HG02884 (cell line): ENCODE data around the gene SARNP.
A peak's percentile ranks its signal among the peaks of the same experiment; 100 is the strongest.

Experiments
- ATAC-seq: cut with Tn5 transposase; IDR thresholded peaks from one replicate; pipeline ENCODE4 v1.9.1; 2021; ENCODE audit warnings: mild to moderate bottlenecking, moderate library complexity; ENCODE audit not compliant: unreplicated experiment

The SARNP gene

DNA sequence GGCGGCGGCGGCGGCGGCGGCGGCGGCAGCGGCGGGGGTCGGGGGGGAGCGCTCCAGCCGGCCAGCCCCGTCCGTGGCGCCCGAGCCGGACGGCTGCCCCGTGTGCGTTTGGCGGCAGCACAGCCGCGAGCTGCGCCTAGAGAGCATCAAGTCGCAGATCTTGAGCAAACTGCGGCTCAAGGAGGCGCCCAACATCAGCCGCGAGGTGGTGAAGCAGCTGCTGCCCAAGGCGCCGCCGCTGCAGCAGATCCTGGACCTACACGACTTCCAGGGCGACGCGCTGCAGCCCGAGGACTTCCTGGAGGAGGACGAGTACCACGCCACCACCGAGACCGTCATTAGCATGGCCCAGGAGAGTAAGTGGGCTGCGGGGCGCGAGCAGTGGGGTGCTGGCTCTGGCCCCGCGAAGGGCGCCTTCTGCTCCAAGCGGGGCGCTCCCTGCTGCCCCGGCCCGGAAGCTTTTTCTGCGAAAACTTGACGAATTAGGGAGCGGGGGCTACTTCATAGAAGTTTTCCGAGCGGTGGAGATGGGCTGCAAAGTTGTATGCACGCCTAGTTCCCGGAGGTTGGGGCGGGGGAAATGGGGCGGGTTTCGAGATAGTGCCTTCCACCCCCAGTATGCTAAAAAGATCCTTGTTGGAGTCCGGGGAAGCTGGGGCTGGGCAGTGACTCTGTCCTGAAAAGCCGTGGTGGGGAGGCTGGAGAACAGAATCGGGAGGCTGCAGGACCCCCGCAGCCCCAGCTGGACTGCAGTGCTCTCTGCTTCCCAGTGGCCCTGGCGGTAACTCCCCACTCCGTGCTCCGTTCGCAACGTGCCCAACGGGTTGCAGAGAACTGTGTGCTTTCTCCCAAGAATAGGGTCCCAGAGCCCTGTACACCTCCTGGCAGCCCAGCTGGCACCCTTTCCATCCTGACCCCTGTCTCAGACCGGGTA, 73.9 kb downstream of the SARNP start:
- peak; percentile 36 for ATAC-seq

DNA sequence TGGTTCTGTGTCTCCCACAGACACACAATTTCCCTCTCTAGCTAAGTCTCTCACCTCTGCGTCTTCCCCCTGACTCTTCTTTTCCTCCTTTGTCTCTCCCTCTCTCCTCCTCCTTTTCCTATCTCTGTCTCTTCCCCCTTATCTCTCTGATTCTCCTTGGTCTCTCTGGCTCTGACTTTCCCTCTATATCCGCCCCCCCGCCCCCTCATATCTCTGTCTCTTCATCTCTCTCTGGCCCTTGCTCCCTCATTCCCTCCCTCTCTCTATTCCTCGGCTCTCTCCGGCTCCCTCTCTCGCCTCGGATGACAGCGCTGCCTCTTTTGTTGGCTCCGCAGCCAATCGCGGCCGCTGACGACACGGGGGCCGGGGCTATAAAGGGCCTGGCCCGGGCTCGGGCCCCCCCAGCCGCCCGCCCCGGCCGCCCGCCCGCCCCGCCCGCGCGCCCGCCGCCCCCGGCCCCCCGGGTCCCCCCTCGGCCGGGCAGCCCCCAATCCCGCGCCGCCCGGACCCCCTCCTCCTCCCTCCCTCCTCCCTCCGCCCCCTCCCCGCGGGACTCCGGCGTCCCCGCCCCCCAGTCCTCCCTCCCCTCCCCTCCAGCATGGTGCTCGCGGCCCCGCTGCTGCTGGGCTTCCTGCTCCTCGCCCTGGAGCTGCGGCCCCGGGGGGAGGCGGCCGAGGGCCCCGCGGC, 74.7 kb downstream of the SARNP start, which contains the start of gene GDF11:
Gene GDF11 (plus strand): TSS at position 404 of the 687 bp plus-strand sequence. CDS start 195 bp downstream, at position 599.
- peak; percentile 37 for ATAC-seq

DNA sequence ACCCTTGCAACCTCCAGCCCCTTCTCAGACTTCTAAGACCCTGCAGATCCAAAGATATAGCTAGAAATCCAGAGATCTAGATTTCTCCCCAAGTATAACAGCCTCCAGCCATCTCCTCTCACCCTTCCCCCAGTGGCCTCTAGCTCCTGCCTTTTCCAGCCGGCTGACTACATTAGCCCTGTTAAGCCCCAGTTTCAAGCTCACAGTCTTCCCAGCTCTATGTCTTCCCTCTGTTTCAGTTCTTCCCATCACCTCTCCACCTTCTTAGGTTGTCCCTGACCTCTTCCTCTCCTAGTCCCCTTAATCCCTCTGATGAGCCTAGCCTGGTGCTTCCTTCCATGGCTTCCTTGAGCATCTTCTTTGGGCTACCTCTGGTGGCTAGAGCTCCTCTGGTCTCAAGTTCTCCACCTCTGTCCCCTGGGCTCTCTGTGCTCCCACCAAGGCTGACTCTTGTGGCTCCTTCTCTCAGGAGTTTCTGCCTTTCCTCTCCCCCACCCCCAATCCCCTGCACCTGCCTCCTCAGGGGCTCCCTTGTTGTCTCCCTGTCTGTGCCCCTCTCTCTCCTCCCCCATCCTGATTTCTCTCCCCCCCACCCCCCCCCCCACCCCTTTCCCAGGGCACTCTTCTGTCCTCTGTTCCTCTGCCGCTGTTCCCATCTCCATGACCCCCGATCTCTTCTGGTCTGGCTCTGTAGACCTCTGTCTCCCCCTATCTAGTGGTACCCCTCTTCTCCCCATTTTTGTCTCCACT, 75.4 kb downstream of the SARNP start:
- no peak for ATAC-seq

DNA sequence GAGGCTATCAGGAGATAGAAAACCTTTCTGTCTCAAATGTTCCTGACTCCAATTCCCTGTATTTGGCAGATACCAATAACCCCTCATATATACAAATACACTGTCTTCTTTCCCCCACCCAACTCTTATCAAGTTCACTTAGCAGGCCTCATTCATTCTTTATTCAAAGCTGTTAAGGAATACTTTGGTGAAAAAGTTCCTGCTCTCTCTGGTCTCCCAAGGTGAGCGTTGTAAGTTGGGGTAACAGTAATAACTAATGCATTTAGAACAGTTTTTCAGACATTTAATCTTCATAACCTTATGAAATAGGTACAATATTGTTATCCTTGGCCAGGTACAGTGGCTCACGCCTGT, 78.5 kb downstream of the SARNP start:
- no peak for ATAC-seq

DNA sequence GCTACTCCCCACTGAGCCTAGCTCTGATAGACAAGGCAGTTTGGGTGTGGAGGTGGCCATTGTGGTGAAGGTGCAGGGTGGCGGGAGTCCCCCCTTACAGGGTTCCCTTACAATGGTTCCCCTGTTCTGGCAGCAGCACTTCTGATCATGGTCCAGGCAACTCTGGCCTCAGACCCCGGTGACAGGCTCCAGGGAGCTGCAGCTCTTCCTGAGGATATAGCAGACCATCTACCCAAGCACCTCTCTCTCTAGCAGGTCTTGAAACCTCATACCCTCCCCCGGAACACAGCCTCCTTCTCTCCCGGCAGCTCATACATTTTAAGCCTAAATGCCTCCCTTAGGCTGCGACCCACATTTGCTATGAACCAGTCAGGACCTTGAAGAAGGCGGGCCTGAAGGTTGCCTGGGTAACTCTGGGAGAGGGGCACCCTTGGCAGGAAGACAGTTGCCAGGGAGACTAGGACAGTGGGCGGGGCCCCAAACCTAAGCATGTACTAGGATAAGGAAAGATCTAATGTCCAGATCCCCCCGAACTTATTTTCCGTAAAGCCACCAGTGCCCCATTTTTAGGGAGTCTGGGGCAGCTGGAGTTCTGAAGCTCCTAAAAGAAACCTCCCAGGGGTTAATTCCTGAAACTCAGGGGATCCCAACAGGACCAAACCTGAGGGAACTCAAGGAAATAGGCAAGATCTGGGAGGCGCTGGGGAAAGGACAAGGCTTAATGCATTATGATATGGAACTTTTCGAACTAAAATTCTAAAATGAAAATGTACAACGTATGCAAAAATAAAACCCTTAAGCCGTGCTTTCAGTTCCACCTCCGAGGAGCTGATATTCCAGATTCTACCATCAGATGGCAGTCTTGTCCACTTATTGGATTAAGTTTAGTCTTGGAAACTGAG, 79.2 kb downstream of the SARNP start:
- peak; percentile 77 for ATAC-seq

DNA sequence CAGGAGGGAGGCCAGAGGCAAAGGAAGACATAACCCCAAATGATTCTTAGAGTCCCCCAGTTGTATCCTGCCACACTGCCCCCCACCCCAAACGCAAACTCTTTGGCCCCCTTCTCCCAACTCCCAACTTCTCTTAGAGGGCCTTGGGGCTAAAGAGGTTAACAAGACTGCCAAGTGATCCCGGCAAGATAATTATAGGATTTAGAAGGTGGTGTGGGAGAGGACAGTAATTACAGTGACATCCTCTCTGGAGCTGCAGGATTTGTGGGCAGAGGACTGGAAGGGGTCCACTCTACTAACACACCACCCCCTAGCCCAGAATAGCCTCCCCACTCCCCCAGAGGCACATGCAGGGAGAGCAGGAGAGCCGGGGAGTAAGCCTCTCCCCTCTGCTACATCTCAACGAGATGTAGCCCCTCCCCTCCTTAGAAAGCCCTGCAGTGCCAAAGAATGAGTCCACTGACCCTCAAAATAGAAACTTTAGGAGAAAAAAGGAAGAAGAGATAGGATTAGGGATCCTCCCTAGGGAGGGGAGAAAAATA, 79.9 kb downstream of the SARNP start:
- no peak for ATAC-seq

DNA sequence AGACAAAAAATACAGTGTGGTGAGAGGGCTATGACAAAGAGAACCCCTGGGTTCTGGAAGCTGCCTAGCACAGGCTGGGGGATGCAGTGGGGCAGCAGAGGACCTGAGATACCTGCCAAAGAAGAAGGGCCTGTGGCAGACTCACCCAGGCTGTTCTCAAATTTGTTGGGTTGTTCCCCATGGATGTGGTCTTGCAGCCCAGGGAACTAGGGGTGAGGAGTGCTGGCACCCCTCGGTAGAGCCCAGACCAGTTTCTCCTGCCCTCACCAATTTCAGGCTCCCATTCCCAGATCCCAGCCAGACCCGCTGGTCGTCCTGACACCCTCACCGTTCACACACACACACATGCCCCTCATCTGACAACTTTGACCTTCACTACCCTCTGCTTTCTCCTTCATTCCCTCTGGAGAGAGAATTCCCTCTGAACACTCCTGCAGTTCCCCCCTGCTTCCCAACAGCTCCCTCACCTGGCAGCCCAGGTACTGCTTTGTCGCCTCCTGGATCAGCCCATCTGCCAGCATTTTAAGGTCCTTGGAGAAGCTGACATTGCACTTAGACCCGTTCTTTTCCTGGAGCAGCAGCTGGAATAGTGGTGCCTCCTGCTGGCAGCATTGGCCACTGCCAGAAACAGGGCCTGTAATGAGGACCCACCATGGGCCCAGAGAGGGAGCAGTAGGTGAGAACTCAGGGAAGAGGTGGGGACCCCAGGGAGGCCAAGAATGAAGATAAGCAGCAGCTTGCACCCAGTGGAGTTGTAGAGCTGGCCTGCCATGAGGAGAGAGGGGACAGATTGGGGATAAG, 80.5 kb downstream of the SARNP start:
- ATAC-seq: no peak

DNA sequence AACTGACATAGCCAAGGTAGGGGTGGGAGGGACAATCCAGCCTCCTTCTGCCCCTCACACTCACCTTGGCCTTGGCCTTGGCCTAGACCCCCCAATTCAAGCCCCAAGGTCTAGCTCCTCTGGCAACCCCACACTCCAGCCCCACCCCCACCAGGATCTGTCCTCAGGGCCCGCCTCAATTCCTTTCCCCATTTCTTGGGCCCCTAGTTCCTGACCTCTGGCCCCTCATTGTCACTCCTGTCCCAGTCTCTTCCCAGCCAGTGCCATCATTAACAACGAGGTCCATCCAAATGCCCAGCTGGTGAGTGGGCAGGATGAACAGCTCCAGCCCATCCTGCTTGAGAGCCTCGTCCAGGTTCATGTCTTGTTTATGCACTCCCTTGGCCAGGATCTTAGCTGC, 81.4 kb downstream of the SARNP start:
- no peak for ATAC-seq

DNA sequence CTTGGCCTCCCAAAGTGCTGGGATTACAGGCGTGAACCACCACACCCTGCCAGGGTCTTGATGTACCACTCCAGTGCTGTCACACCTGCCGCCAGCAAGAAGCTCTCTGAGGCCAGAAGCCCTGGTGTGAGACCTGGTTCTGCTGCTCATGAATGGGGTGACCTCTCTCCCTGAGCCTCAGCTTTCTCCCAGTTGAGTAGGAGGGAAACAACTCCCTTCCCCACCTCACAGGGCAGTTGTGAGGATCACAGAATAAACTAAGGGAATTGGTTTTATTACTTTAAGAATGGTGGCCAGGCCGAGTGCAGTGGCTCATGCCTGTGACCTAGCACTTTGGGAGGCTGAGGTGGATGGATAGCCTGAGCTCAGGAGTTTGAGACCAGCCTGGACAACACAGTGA, 82.9 kb downstream of the SARNP start:
- no peak for ATAC-seq

DNA sequence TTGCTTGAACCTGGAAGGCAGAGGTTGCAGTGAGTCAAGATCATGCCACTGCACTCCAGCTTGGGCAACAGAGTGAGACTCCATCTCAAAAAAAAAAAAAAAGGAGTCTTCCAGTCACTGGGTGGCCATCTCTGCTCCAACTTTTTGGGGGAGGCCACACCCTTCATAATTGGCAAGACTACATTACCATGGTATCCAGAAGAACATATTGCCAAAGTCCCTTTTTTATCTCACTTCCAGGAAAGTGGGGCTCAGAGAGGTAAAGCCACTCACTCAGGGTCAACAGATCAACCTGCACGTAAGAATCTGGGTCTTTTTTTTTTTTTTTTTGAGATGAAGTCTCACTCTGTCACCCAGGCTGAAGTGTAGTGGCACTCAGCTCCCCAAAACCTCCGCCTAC, 83.7 kb downstream of the SARNP start:
- no peak for ATAC-seq

DNA sequence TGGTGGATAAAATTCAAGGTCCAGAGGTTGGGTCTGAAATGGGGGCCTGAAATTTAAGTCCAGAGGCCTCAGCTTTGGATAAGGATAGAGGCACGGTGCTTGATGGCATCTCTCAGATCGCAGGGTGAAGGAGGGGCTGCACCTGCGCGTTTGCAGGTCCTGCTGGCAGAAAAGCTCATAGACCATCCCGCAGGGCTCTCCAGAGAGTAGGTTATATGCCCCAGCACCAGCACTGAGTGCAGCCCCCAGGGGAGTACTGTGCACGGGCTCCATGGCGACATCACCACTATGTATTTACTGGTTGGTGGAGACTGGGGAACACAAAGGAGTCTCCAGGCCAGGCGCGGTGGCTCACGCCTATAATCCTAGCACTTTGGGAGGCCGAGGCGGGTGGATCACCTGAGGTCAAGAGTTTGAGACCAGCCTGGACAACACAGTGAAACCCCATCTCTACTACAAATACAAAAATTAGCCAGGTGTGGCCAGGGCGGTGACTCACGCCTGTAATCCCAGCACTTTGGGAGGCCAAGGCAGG, 84.4 kb downstream of the SARNP start:
- ATAC-seq: no peak

DNA sequence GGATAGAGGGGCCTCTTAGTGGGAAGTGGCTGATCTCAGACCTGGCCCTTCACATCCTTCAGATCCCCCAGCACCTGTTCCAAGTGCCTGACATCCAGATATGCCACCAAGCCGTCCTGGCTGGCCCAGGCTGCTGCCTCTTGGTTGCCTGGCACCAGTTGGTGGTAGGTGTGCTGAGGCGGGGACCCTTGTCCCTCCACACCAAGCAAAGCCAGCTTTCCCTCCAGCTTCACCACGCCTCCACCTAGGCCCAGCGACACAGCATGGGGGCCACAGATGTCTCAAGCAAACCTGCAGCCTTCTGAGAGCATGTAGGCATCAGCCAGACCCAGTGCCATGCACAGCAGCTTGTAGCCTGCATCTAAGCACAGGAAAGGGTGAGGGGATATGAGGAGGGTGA, 85.2 kb downstream of the SARNP start:
- ATAC-seq: no peak

DNA sequence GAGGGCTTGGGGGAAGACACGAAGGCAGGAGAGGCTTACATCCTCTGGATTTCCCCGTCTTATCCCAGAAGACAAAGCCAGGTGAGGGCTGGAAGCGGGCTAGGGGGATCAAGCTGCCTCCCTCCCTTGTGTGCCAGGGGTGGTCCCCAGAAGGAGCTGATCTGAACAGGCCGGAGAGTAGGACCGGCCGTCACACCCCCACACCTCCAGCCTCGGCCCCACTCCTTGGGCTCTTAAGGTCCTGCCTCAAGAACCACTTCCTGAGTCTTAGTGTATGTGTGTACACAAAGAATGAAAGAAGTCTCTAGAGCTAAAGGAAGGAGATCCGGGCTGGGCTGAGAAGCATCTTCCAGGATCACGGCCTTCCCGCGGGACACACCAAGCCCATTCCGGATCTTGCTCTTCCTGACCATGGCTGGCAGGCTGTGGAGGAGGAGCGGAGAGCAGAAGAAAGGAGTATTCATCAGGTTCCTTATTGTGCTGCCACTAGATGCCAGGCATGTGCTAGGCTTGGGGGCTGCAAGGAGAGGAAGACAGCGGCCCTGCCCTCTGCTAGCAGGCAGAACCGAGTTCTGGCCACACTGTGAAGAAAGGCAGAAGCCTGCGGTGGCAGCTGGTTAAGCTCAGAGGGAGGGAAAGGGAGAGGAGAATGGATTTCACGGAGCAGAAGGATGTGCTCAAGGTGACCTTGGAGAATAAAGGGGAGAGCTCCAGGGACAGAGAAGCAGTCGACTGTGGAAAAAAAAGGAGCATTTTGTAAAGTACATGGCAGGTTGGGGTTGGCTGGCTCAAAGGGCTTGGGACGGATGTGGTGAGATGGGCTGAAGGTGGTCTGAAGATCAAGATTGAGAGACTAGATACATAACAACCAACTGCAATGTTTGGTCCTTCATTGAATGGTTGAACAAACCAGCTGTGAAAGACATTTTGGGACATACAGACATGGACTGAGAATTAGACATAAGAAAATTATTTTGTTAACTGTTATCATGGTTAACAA, 87.4 kb downstream of the SARNP start:
- peak; percentile 44 for ATAC-seq

DNA sequence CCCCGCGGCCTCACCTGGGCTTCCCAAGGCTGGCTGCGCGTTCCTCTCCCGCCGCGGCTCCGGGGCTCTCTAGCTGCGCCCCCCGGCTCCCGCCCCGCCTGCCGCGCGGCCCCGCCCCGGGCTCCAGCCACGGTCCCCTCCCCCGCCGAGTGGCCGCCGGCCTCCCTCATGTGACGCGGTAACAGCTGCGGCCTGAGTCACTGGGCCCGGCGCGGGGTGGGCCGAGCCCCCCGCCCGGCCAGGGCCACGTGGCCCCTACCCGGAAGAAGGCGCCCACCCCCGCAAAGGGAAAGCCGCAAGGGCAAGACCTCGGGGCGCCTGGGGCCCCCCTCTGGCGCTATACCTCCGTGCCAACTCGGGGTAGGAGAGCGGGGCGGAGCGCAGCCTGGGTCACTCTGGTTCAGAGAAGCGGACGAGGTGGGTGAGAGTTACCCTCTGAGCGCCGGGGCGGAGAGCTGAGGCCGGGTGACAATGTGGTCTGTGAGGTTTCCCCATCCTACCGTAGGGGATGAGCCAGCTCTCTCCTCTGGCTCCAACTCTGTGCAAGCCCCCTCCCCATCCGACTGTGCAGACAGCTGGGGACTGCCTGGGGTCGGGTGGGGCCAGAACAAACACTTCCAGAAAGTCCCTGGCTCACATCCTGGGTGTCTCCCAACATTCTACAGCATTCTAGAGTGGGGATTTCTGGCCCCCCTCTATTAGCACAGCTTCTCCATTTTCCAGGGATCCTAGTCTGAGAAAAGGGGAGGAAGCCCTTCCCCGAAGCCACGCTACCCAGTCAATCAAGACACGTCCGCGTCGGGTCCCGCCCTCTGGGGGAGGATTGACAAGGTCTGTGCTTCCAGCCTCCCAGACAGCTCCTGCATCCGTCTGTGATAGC, 88.3 kb downstream of the SARNP start, which contains the start of gene CD63:
Gene CD63 (minus strand): TSS at position 71 of the 880 bp plus-strand sequence. CDS start 668 bp downstream, outside the sequence.
- ATAC-seq: peak; percentile 51

DNA sequence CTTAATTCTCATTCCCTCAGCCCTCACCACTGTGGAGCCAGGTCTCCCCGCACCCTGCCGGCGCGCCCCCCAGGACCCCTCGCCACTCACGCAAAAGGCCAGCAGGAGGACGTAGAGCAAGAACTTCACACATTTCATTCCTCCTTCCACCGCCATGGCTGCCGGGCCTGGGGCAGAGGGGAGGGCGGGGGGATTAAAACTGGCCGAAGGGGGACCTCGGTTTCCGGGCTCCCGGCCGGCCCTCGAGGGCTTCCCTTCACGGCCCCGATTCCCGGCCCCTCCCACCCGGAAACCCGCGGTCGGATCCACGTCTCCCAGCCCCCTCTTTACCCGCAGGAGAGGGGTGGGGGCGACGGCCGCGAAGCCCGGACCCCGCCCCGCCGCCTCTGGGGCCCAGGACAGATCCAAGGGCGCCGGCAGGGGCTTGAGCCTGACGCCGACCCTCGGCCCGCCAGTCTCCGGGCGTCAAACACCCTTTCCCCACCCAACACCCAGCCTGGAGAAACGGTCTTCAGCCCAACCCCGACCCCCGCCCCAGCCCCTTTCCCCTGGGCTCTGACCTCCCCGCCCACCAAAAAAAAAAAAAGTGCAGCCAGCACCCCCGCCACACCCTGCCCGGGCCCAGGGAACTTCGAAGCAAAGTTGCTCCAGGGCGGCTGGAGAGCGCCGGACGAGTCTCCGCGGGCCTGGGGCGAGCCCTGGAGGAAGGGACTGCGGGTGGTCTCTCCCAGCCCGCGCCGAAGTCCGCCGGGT, 89.2 kb downstream of the SARNP start:
- peak; percentile 8 for ATAC-seq

DNA sequence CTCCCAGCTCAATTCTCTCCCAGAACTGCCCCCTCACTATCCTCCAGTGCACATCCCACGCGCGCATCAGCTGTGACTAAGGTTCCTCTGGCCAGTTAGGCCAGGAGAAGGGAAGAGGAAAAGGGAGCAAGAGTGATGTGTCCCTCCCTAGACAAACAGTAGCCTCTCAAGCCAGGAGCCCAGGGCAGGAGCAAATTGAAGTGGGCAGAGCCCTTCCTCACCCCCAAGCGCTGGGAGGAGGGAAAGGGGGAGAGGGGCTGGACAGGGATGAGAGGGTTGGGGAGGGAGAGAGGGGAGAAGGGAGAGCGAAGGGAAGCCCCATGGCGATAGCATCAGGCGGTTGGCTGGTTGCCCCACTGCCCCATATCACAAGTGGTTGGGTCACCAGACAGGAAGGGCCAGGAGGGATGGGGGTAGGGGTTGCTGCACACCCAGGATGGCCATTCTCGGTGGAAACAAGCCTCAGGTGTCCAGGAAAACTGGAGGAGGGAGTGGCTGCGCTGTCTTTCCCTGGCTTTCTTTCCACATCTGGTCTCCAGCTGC, 89.8 kb downstream of the SARNP start:
- ATAC-seq: no peak
